ENCODE data around the gene TOPBP1.
"Not testable (repeated sequence)": the region's sequence is repeated elsewhere in the genome, so short reads cannot be mapped to it uniquely, and the experiment has no call there.

Gene TOPBP1

DNA sequence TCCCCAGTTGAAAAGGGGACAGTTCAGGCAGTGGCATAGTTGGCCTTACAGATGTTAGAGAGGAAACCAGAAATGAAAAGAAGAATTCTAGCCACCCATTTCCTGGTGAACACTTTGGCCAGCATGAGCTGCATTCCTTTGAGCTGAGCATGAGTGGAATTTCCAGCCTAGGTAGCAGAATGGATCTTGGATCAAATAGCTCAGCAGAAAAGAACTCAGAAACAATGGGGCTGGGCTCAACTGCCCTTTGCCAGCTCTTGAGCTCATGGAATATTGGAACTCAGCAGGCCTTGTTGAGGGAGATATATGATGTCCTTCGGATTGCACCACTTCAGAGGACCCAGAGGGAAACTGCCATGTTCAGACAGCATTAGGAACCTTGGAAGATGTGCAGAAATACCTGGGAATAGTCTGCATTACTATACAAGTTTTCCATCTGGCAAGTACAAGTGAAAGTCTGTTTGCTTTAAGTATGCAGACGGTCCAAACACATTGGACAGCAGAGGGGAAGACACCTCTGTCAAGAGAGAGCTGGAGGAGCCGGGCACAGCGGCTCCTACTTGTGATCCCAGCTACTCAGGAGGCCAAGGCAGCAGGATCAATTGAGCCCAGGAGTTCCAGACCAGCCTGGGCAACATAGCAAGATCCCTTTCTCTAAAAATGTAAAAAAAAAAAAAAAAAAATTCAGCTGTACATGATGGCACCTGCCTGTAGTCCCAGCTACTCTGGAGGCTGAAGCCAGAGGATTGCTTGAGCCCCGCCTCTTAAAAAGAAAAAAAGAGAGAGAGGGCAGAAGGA is 91.4 kb downstream of the TOPBP1 start:
- peak; percentile 88 for DNase-seq (ENCODE audit: low spot score)

GRCh38 chr3:133568294-133569014 is 93.3 kb downstream of the TOPBP1 start:
- peak; percentile 77 for DNase-seq (ENCODE audit: low spot score)

DNA sequence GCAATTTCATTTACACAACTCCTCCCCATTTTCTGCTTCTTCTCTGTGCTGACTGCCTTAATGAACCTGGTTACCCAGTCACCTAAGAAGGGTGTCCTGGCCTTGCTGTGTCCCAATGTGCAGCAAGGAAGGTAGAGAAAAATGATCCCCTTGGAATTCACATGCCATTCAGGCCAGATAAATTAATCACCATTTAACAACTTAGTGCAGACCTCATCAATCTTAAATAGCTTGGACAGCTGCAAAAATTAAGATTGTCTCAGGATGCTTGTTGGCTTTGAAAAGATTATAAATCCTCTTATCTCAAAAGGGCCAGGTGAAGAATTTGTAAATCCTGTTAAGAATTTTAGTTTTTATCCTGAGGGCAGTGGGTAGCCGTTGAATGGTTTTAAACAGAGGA is 97.9 kb downstream of the TOPBP1 start:
- no peak for DNase-seq (ENCODE audit: low spot score)

DNA sequence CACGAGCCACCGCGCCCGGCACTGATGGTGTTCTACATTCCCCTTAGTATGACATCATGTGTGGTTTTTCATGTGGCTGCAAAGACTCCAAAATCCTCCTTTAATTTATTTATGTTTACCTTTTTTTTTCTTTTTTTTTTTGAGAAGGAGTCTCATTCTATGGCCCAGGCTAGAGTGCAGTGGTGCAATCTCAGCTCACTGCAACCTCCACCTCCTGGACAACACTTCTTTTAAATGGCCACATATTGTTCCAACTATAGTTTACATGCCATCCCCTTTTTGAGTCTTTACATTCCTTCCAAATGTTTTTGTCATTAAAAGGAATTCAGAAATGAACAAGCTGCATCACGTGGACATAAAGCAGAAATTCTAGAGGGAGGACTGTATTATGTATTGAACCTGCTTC is 98.6 kb downstream of the TOPBP1 start:
- DNase-seq (ENCODE audit: low spot score): no peak

- no peak for DNase-seq (ENCODE audit: low spot score)
Measured at GRCh38 chr3:133562376-133562775, 99.4 kb downstream of the TOPBP1 start.

- no peak for DNase-seq (ENCODE audit: low spot score)
Measured at GRCh38 chr3:133561679-133562078, 100.1 kb downstream of the TOPBP1 start.

- not testable (repeated sequence) for DNase-seq (ENCODE audit: low spot score)
Measured at GRCh38 chr3:133551589-133551988, 110.2 kb downstream of the TOPBP1 start.
